ENCODE data around the gene RPUSD3. TPM values are rescaled to one million over a fixed set of nuclear protein-coding genes. Genes with fewer than 3 reads are reported as not detected.

RPUSD3 gene, protein sequence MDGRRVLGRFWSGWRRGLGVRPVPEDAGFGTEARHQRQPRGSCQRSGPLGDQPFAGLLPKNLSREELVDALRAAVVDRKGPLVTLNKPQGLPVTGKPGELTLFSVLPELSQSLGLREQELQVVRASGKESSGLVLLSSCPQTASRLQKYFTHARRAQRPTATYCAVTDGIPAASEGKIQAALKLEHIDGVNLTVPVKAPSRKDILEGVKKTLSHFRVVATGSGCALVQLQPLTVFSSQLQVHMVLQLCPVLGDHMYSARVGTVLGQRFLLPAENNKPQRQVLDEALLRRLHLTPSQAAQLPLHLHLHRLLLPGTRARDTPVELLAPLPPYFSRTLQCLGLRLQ
- 10 to 100 TPM; 43.1 to 71.2 TPM for total RNA-seq

- ATAC-seq, result peak; percentile 99 to 100
- peak within 1 kb of the TSS; percentile 98 for H3K4me3 Mint-ChIP-seq
- peaks cover 5% of the 10 kb centered on the region for H3K36me3 Mint-ChIP-seq
- H3K27ac Mint-ChIP-seq, result peak within 1 kb of the TSS; percentile 91 to 94
- no peaks in the 10 kb centered on the region for H3K9me3 Mint-ChIP-seq
- peaks cover 9 to 23% of the 10 kb centered on the region in 2 donors for H3K4me1 Mint-ChIP-seq (ENCODE audit: low read depth in 2 of 2)
- peak; percentile 97 for DNase-seq (ENCODE audit: low spot score)
- H3K27me3 Mint-ChIP-seq, result no peaks in the 10 kb centered on the region
Observed at GRCh38 chr3:9843715-9844438, at the start of gene RPUSD3. Gene RPUSD3 (minus strand): TSS chr3:9844008. CDS start chr3:9843990, 18 bp downstream.

- Mint-ChIP-seq H3K4me3 (peak overlapping the region; percentile 96), H3K9me3 (no peaks in the 10 kb centered on the region), H3K4me1 (ENCODE audit: low read depth in 2 of 2) (peaks cover 31 to 33% of the 10 kb centered on the region in 2 donors), H3K36me3 (peaks cover 23% of the 10 kb centered on the region), H3K27ac (peak overlapping the region; percentile 95), H3K27me3 (no peaks in the 10 kb centered on the region)
- DNase-seq (ENCODE audit: low spot score) (no peak), ATAC-seq (no peak)
Observed at GRCh38 chr3:9891072-9891622, 47.3 kb upstream of the RPUSD3 start.

GRCh38 chr3:9890249-9891071, 46.7 kb upstream of the RPUSD3 start, which contains the start of gene JAGN1:
Gene JAGN1 (plus strand): TSS chr3:9890610. CDS start chr3:9890723, 113 bp downstream.
- H3K27ac Mint-ChIP-seq, result peak within 1 kb of the TSS; percentile 95
- H3K27me3 Mint-ChIP-seq, result no peaks in the 10 kb centered on the region
- peaks cover 28 to 33% of the 10 kb centered on the region in 2 donors for H3K4me1 Mint-ChIP-seq (ENCODE audit: low read depth in 2 of 2)
- peak within 1 kb of the TSS; percentile 96 for H3K4me3 Mint-ChIP-seq
- DNase-seq (ENCODE audit: low spot score), result peak; percentile 89
- no peaks in the 10 kb centered on the region for H3K9me3 Mint-ChIP-seq
- peak; percentile 95 for ATAC-seq
- H3K36me3 Mint-ChIP-seq, result peaks cover 23% of the 10 kb centered on the region

DNA sequence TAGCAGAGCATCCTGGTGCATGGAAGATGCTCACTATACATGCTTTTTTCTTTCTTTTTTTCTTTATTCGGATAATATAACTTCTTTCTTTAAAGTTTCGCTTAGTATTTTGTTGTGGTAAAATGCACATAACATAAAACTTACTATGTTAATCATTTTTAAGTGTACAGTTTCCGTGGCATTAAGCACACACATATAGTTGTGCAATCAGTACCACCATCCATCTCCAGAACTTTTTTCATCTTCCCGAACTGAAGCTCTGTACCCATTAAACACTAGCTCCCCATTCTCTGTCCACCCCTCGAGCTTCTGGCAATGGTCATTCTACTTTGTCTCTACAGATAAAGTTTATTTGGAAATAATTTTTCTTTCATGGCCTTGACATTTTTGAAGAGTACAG, 45.6 kb upstream of the RPUSD3 start:
- H3K9me3 Mint-ChIP-seq, result no peaks in the 10 kb centered on the region
- H3K4me3 Mint-ChIP-seq, result peak overlapping the region; percentile 96
- ATAC-seq (no peak), DNase-seq (ENCODE audit: low spot score) (no peak)
- H3K36me3 Mint-ChIP-seq, result peaks cover 16% of the 10 kb centered on the region
- H3K4me1 Mint-ChIP-seq (ENCODE audit: low read depth in 2 of 2), result peaks cover 22 to 27% of the 10 kb centered on the region in 2 donors
- H3K27me3 Mint-ChIP-seq, result no peaks in the 10 kb centered on the region
- peak overlapping the region; percentile 95 for H3K27ac Mint-ChIP-seq

DNA sequence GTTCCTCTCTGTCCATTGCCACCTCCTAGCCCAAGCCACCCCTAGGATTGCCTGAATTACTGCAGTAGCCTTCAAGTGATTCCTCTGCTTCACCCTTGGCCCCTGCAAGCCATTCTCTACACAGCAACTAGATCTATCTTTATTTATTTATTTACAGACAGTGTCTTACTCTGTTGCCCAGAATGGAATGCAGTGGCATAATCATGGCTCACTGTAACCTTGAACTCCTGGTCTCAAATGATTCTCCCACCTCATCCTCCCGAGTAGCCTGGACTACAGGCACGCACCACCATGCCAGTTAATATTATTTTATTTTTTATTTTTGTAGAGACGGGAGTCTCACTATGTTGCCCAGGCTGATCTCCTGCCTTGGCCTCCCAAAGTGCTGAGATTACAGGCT, 44.7 kb upstream of the RPUSD3 start:
- no peak for DNase-seq (ENCODE audit: low spot score)
- ATAC-seq, result no peak
- H3K27ac Mint-ChIP-seq, result peak overlapping the region in 1 of 2 donors; percentile 95
- no peaks in the 10 kb centered on the region for H3K9me3 Mint-ChIP-seq
- H3K36me3 Mint-ChIP-seq, result peaks cover 11% of the 10 kb centered on the region
- no peaks in the 10 kb centered on the region for H3K27me3 Mint-ChIP-seq
- H3K4me3 Mint-ChIP-seq, result no peak overlapping the region
- H3K4me1 Mint-ChIP-seq (ENCODE audit: low read depth in 2 of 2), result peaks cover 17 to 19% of the 10 kb centered on the region in 2 donors

GRCh38 chr3:9887480-9887879, 43.7 kb upstream of the RPUSD3 start:
- no peaks in the 10 kb centered on the region for H3K9me3 Mint-ChIP-seq
- ATAC-seq (no peak), DNase-seq (ENCODE audit: low spot score) (no peak)
- peaks cover 3% of the 10 kb centered on the region for H3K36me3 Mint-ChIP-seq
- H3K4me1 Mint-ChIP-seq (ENCODE audit: low read depth in 2 of 2), result peaks cover 9% of the 10 kb centered on the region in 2 donors
- H3K27ac Mint-ChIP-seq, result no peak overlapping the region
- H3K4me3 Mint-ChIP-seq, result no peak overlapping the region
- no peaks in the 10 kb centered on the region for H3K27me3 Mint-ChIP-seq

DNA sequence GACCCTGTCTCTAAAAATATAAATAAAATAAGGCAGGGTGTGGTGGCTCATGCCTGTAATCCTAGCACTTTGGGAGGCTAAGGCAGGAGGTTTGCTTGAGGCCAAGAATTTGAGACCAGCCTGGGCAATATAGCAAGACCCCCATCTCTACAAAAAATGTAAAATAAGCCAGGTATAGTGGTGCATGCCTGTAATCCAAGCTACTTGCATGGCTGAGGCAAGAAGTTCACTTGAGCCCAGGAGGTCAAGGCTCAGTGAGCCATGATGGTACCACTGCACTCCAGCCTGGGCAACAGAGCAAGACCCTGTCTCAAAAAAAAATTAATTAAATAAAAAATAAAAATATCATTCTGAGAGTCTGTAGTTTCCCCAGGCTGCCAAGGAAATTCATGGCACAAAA, 42.5 kb upstream of the RPUSD3 start:
- no peak for ATAC-seq
- no peaks in the 10 kb centered on the region for H3K9me3 Mint-ChIP-seq
- peaks cover 1 to 4% of the 10 kb centered on the region in 2 donors for H3K4me1 Mint-ChIP-seq (ENCODE audit: low read depth in 2 of 2)
- DNase-seq (ENCODE audit: low spot score), result no peak
- H3K36me3 Mint-ChIP-seq, result no peaks in the 10 kb centered on the region
- no peaks in the 10 kb centered on the region for H3K27me3 Mint-ChIP-seq
- no peak overlapping the region for H3K27ac Mint-ChIP-seq
- no peak overlapping the region for H3K4me3 Mint-ChIP-seq

GRCh38 chr3:9884555-9885165, 40.9 kb upstream of the RPUSD3 start:
- Mint-ChIP-seq H3K27me3 (no peaks in the 10 kb centered on the region), H3K9me3 (no peaks in the 10 kb centered on the region), H3K4me1 (ENCODE audit: low read depth in 2 of 2) (no peaks in the 10 kb centered on the region), H3K27ac (no peak overlapping the region), H3K36me3 (no peaks in the 10 kb centered on the region), H3K4me3 (no peak overlapping the region)
- DNase-seq (ENCODE audit: low spot score) (no peak), ATAC-seq (no peak)

DNA sequence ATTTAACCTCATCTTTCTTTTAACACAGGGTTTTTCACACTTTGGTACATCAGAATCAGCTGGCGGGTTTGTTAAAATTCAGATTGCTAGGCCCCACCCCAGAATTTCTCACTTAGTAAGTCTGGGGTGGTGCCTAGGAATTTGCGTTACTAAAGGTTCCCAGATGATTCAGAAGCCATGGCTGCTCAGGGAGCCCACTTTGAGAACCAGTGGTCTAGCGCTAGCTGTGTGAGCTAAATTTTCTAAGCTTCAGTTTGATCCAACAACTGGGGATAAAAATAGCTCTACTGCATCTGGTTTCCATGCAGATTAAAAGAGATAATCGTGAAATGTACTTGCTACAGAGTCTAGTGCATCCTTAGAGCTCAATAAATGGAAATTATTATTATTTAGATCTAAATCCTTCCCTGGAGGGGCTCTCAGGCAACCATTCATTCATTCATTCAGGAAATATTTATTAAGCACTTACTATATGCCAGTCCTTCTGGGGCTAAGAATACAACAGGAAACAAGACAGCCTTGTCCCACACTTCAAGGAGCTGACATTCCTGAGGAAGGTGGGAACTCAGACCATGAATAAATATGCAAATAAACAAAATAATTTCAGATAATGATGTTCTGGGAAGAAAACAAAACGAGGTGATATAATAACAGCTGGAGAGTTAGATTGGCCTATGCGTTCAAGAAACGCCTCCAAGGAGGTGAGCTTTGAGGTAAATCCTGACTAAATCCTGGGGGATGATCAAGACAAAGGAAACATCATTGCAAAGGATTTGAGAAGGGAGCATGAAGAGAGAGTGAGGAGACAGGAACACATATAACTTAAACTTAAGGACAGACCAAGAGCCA, 40.1 kb upstream of the RPUSD3 start:
- DNase-seq (ENCODE audit: low spot score) (no peak), ATAC-seq (no peak)
- H3K9me3 Mint-ChIP-seq, result no peaks in the 10 kb centered on the region
- no peaks in the 10 kb centered on the region for H3K4me1 Mint-ChIP-seq (ENCODE audit: low read depth in 2 of 2)
- no peak overlapping the region for H3K4me3 Mint-ChIP-seq
- H3K36me3 Mint-ChIP-seq, result no peaks in the 10 kb centered on the region
- H3K27me3 Mint-ChIP-seq, result no peaks in the 10 kb centered on the region
- no peak overlapping the region for H3K27ac Mint-ChIP-seq

DNA sequence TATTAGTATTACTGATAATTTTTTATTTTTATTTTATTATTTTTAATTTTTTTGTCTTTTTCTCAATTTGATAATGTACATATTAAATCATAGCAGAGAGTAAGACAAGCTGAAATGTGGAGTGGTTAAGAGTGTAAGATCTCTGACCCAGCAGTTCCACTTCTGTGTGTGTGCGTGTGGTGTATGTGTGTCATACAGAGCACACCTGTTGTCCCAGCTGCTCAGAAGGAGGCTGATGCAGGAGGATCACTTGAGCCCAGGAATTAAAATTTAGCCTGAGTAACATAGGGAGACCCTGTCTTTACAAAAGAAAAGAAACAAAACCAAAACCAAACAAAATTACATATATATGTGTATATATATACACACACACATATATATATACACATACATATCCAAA, 37.6 kb upstream of the RPUSD3 start:
- Mint-ChIP-seq H3K27ac (no peak overlapping the region), H3K27me3 (no peaks in the 10 kb centered on the region), H3K36me3 (no peaks in the 10 kb centered on the region), H3K9me3 (no peaks in the 10 kb centered on the region), H3K4me1 (ENCODE audit: low read depth in 2 of 2) (no peaks in the 10 kb centered on the region), H3K4me3 (no peak overlapping the region)
- ATAC-seq, result no peak
- no peak for DNase-seq (ENCODE audit: low spot score)

- no peak within 1 kb of the TSS for H3K27ac Mint-ChIP-seq
- no peak within 1 kb of the TSS for H3K4me3 Mint-ChIP-seq
- no peaks in the 10 kb centered on the region for H3K4me1 Mint-ChIP-seq (ENCODE audit: low read depth in 2 of 2)
- DNase-seq (ENCODE audit: low spot score) (no peak), ATAC-seq (no peak)
- no peaks in the 10 kb centered on the region for H3K27me3 Mint-ChIP-seq
- no peaks in the 10 kb centered on the region for H3K36me3 Mint-ChIP-seq
- H3K9me3 Mint-ChIP-seq, result no peaks in the 10 kb centered on the region
Observed at GRCh38 chr3:9879830-9880549, 36.2 kb upstream of the RPUSD3 start, which contains the start of gene CIDEC. Gene CIDEC (minus strand): TSS chr3:9880253. CDS start chr3:9878486, 1,767 bp downstream.

- DNase-seq (ENCODE audit: low spot score) (no peak), ATAC-seq (no peak)
- no peak overlapping the region for H3K4me3 Mint-ChIP-seq
- no peaks in the 10 kb centered on the region for H3K9me3 Mint-ChIP-seq
- H3K27me3 Mint-ChIP-seq, result no peaks in the 10 kb centered on the region
- H3K27ac Mint-ChIP-seq, result no peak overlapping the region
- H3K4me1 Mint-ChIP-seq (ENCODE audit: low read depth in 2 of 2), result no peaks in the 10 kb centered on the region
- H3K36me3 Mint-ChIP-seq, result no peaks in the 10 kb centered on the region
Observed at GRCh38 chr3:9878700-9879099, 34.9 kb upstream of the RPUSD3 start.
